Measurements from ENCODE around the gene SPEM2.

Gene SPEM2

GRCh38 chr17:7475764-7476422 is 50.5 kb downstream of the SPEM2 start:
- no peak for DNase-seq

- no peak for DNase-seq
Measured at GRCh38 chr17:7476494-7476893, 51.1 kb downstream of the SPEM2 start.

GRCh38 chr17:7476951-7477350 is 51.5 kb downstream of the SPEM2 start:
- no peak for DNase-seq

Data from stimulated activated CD4-positive, alpha-beta T cell treated with anti-CD3 and anti-CD28 coated beads, Interleukin-2, amount 100 ng/mL, for 48 hours (primary cell).